Measurements from ENCODE around the gene NFASC.

- TF ChIP-seq TAF15 (IDR thresholded peaks at IDR 0.05; ENCODE audit: low read depth, low read length) = no peak
- TF ChIP-seq KDM1A (IDR thresholded peaks at IDR 0.05) = no peak
- TF ChIP-seq POLR2AphosphoS5 (IDR thresholded peaks at IDR 0.05; ENCODE audit: control insufficient read depth, insufficient read depth, low read depth, low read length) = no peak
- TF ChIP-seq SREBF2 (CRISPR knock-in tag; IDR thresholded peaks at IDR 0.05) = no peak
- no peak for TF ChIP-seq RERE (CRISPR knock-in tag; IDR thresholded peaks at IDR 0.05; ENCODE audit: borderline replicate concordance)
Observed at GRCh38 chr1:204831186-204831585, 39.5 kb upstream of the NFASC start.

All from K562 (cell line).